Spleen (tissue), 7 donors: Measurements from ENCODE around the gene BBOX1.

Source experiments
- CTCF ChIP-seq, 11 experiments: fragments of 200-600 bp in 7 of 11; fragments of 450-650 bp in 4 of 11; sonication (generic) in 4 of 11; IDR thresholded peaks in 8 of 11; conservative IDR thresholded peaks in 3 of 11; 1 replicate in 7 of 11; 2 replicates in 4 of 11; pipeline versions ENCODE4 v1.4.0 to v1.8.0; 2016 to 2021; ENCODE audit warnings: antibody characterized with exemption in 11 of 11, inconsistent platforms in 4 of 11, mild to moderate bottlenecking in 1 of 11
- POLR2A ChIP-seq, 3 donors: fragments of 450-650 bp; IDR thresholded peaks; one replicate each; pipeline ENCODE4 v1.5.1; 2017; ENCODE audit warnings: antibody characterized with exemption in 3 of 3, mild to moderate bottlenecking in 1 of 3
- POLR2AphosphoS5 ChIP-seq, 3 donors: sonication (generic); formaldehyde crosslinking; IDR thresholded peaks; one replicate each; pipeline ENCODE4 v1.5.1; 2017; ENCODE audit warnings: antibody characterized with exemption in 3 of 3
- donor health status: DM: no; HTN: no; CAD: no; lungs with moderate emphysema.
- donor health status: DM: no; HTN: no; CAD: no.
- donor health status: DM: no; HTN: no; CAD: no.

GRCh38 chr11:27112946-27113345, 72.3 kb downstream of the BBOX1 start:
- no peak for TF ChIP-seq CTCF (IDR thresholded peaks at IDR 0.05 in 8 of 11, conservative IDR thresholded peaks at IDR 0.05 in 3 of 11)
- TF ChIP-seq POLR2A (IDR thresholded peaks at IDR 0.05), result no peak
- no peak for TF ChIP-seq POLR2AphosphoS5 (IDR thresholded peaks at IDR 0.05)
